Ascending aorta (tissue), 2 donors: ENCODE measurements around the gene ILDR1. TPM values are rescaled to one million over a fixed set of nuclear protein-coding genes. Genes with fewer than 3 reads are reported as not detected.

Source experiments
- DNase-seq, 2 donors: peaks; one replicate each; pipeline ENCODE4 v3.0.0-alpha.2; 2019; ENCODE audit warnings: low spot score in 2 of 2
- H3K27ac ChIP-seq, 2 donors: fragments of 200-600 bp; sonication (generic); one replicate each; pipeline ENCODE4 v1.5.1; 2016 to 2017; ENCODE audit warnings: mild to moderate bottlenecking in 1 of 2
- H3K27me3 ChIP-seq: fragments of 200-600 bp; sonication (generic); one replicate; pipeline ENCODE4 v1.5.1; 2017
- H3K36me3 ChIP-seq, 2 donors: fragments of 200-600 bp; sonication (generic); one replicate each; pipeline ENCODE4 v1.5.1; 2016
- H3K4me1 ChIP-seq, 2 donors: fragments of 200-600 bp; sonication (generic); one replicate each; pipeline ENCODE4 v1.5.1; 2016 to 2017; ENCODE audit warnings: mild to moderate bottlenecking in 1 of 2
- H3K4me3 ChIP-seq, 2 donors: fragments of 200-600 bp; sonication (generic); one replicate each; pipeline ENCODE4 v1.5.1; 2016 to 2017; ENCODE audit warnings: mild to moderate bottlenecking in 1 of 2
- H3K9me3 ChIP-seq, 2 donors: fragments of 200-600 bp; sonication (generic); one replicate each; pipeline ENCODE4 v1.5.1; 2016
- CTCF ChIP-seq, 3 experiments: fragments of 200-600 bp in 2 of 3; fragments of 450-650 bp in 1 of 3; sonication (generic) in 2 of 3; IDR thresholded peaks; one replicate each; pipeline ENCODE4 v1.5.1; 2016 to 2019; ENCODE audit warnings: antibody characterized with exemption in 3 of 3, mild to moderate bottlenecking in 1 of 3, moderate library complexity in 1 of 3
- intact Hi-C: fragments of 100-400 bp; cut with DNase I; formaldehyde crosslinking; loops from one replicate; pipeline ENCODE4 v1.15.1; 2023
- total RNA-seq: library from RNA; depleted of rRNA; stranded (reverse); fragments of >200 nt; gene quantifications from one replicate; pipeline ENCODE4 v1.1.0, GENCODE V29; 2016

ILDR1 gene
- not detected for total RNA-seq

- Histone ChIP-seq H3K4me1 (no peaks in the 10 kb centered on the region), H3K36me3 (no peaks in the 10 kb centered on the region), H3K9me3 (no peaks in the 10 kb centered on the region), H3K4me3 (peak within 1 kb of the TSS; percentile 21 to 48), H3K27ac (no peak within 1 kb of the TSS), H3K27me3 (no peaks in the 10 kb centered on the region)
- no peak for TF ChIP-seq CTCF (IDR thresholded peaks at IDR 0.05)
- no peak for DNase-seq
- intact Hi-C loops = no loop called here
Measured at GRCh38 chr3:122021811-122022401, at the start of gene ILDR1. TSS of gene ILDR1 (minus strand) at chr3:122022247. CDS start at chr3:122022077, 170 bp downstream.

GRCh38 chr3:122067588-122068240 is 45.7 kb upstream of the ILDR1 start:
- no peak for DNase-seq
- Histone ChIP-seq H3K27ac (no peak overlapping the region), H3K27me3 (no peaks in the 10 kb centered on the region), H3K9me3 (no peaks in the 10 kb centered on the region), H3K36me3 (no peaks in the 10 kb centered on the region), H3K4me3 (no peak overlapping the region), H3K4me1 (no peaks in the 10 kb centered on the region)
- intact Hi-C loops = no loop called here
- no peak for TF ChIP-seq CTCF (IDR thresholded peaks at IDR 0.05)

GRCh38 chr3:122067214-122067550 is 45.1 kb upstream of the ILDR1 start:
- Histone ChIP-seq H3K9me3 (no peaks in the 10 kb centered on the region), H3K4me3 (no peak overlapping the region), H3K27me3 (no peaks in the 10 kb centered on the region), H3K4me1 (no peaks in the 10 kb centered on the region), H3K36me3 (no peaks in the 10 kb centered on the region), H3K27ac (no peak overlapping the region)
- intact Hi-C loops = no loop called here
- DNase-seq = no peak
- TF ChIP-seq CTCF (IDR thresholded peaks at IDR 0.05) = no peak

- no peaks in the 10 kb centered on the region for H3K4me1 ChIP-seq
- no peaks in the 10 kb centered on the region for H3K36me3 ChIP-seq
- H3K9me3 ChIP-seq = no peaks in the 10 kb centered on the region
- intact Hi-C loops = no loop called here
- H3K27me3 ChIP-seq = no peaks in the 10 kb centered on the region
- no peak overlapping the region for H3K4me3 ChIP-seq
- no peak for TF ChIP-seq CTCF (IDR thresholded peaks at IDR 0.05)
- no peak overlapping the region for H3K27ac ChIP-seq
- DNase-seq = no peak
Measured at GRCh38 chr3:122066331-122067213, 44.5 kb upstream of the ILDR1 start.

- DNase-seq = no peak
- Histone ChIP-seq H3K9me3 (no peaks in the 10 kb centered on the region), H3K4me3 (no peak overlapping the region), H3K27ac (no peak overlapping the region), H3K27me3 (no peaks in the 10 kb centered on the region), H3K36me3 (no peaks in the 10 kb centered on the region), H3K4me1 (no peaks in the 10 kb centered on the region)
- intact Hi-C loops = no loop called here
- TF ChIP-seq CTCF (IDR thresholded peaks at IDR 0.05) = no peak
Measured at GRCh38 chr3:122064326-122064725, 42.3 kb upstream of the ILDR1 start.
